HG02943 (cell line): ENCODE data around the gene SELPLG.

ENCODE experiments used
- ATAC-seq: cut with Tn5 transposase; IDR thresholded peaks from one replicate; pipeline ENCODE4 v1.9.1; 2021; ENCODE audit warnings: mild to moderate bottlenecking, low read depth, moderate library complexity; ENCODE audit not compliant: unreplicated experiment

The SELPLG gene

DNA sequence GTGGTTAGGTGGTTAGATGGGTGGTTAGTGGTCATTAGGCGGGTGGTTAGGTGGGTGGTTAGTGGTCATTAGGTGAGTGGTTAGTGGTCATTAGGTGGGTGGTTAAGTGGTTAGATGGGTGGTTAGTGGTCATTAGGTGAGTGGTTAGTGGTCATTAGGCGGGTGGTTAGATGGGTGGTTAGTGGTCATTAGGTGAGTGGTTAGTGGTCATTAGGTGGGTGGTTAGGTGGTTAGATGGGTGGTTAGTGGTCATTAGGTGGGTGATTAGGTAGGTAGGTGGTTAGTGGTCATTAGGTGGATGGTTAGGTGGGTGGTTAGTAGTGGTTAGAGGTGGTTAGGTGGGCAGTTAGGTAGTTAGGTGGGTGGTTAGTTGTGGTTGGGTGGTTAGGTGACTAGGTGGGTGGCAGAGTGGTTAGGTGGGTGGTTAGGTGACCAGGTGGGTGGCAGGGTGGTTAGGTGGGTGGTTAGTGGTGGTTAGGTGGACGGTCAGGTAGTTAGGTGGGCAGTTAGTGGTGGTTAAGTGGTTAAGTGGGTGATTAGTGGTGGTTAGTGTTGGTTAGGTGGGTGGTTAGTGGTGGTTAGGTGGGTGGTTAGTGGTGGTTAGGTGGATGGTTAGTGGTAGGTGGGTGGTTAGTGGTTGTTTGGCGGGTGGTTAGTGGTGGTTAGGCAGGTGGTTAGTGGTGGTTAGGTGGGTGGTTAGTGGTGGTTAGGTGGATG, 27.8 kb downstream of the SELPLG start:
- ATAC-seq: no peak

DNA sequence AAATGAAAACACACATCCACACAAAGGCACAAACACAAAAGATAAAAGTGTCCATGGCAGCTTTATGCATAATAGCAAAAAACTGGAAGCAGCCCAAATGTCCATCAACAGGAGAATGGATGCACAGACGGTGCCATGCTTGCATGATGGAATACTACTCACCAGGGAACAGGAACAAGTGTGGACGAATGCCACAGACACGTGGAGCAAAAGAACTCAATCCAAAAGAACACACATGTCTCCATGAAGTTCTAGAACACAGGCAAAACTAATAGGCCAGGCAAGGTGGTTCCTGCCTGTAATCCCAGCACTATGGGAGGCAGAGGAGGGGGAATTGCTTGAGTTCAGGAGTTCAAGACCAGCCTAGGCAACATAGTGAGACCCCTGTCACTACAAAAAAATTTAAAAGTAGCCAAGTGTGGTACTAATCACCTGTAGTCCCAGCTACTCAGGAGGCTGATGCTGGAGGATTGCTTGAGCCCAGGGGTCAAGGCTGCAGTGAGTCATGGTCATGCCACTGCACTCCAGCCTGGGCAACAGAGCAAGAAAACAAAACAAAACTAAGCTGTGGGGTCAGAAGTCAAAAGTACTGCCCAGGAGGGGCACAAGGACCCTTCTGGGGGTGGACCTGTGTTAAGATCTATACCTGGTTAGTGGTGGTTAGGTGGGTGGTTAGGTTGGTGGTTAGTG, 28.5 kb downstream of the SELPLG start:
- ATAC-seq: no peak

DNA sequence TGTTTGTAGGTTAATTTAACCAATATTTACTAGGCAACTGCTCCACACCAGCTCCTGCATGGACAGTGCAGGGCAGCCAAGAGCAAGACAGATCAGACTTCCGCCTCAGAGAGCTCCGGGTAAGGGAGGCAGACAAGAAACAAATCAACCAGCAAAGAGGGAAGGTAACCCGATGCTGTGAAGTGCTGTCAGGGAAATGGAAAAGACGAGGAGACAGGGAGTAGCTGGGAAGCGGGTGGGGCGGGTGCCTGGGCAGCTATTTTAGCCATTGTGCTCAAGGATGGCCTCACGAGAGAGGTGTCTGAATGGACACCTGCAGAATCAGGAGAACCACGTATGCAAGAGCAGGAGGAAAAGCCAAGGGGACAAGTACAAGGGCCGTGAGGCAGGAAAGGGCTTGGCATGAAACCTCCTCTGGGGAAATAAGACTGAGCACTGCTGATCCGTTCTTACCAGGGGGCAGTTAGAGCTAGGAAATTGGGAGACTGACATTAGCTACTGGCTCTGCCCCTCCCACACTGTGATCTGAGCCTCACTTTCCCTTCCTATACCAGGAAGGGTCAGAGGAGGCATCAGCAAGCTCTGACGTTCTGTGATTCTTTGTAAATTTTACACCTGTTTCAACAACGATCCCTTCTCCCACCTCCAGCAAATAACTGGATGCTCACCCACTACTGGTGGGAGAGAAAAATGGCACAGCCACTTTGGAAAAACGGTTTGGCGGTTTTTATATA, 29.3 kb downstream of the SELPLG start:
- no peak for ATAC-seq

DNA sequence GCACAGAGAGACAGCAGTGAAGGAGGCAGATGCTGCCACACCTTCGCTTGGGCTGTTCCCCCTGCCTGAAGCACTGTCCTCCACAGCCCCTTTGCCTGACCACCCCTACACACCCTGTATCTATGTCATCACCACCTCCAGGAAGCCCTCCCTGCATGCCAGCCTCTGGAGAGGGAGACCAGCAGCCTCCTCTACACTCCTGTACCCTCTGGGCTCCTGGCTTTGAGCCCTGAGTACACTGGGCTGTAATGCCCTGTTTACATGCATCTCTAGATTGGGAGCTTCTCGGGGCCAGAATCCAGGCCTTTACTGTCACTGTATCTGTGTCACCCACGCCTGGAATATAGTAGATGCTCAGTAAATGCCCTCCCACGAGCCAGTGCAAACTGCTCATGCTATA, 30.0 kb downstream of the SELPLG start:
- no peak for ATAC-seq

DNA sequence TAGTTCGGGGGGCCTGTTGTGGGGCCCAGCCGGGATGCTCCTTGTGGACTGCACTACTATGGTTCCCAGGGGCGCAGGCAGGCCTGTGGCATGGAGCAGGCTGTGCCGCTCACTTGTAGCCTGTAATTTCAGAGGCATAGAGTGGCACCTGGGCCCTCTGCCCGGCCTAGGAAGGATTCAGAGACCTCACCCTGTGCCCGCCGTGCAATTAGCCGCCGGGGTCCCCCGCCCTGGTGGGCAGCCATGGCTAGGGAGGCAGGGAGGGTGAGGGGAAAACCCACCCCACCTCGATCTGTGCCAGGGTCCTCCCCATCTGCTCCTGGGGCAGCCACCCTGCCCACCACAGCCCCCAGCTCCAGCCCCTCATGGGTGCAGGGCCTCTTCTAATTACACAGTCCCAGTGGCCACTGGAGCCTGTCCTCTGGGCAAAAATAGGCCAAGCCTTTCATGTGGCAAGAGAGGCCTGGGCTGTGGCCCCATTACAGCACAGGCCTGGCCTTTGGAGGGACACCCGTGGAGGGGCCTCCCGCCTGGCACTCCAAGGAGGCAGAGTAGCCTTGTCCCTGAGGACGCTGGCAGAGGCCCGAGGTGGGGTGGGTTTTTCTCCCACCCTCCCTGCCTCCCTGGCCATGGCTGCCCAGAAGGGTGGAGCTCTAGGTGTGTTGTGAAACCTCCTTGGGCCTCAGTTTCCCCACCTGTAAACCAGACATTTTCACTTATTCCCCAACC, 30.6 kb downstream of the SELPLG start:
- ATAC-seq: no peak

DNA sequence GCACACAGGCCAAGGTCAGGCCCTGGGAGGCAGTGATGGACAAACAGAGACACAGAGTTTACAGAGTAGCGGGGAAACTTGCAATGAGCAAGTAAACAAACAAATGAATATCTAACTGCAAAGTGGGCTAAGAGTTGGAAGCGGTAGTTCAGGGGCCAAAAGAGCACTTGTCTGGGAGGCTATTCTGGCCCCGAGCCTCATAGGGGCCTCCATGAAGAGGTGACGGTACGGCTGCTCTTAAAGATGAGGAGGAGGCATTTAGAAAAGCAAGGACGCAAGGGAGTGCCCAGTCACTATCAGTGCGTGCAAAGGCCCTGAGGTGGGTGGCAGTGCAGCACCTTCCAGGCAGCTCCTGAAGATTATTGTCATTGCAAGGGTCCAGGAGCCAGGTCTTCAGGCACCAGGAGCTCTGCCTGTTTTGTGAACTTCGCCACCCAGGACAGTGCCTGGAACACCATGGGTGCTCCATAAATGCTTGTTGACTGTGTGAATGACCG, 31.4 kb downstream of the SELPLG start:
- ATAC-seq: no peak

DNA sequence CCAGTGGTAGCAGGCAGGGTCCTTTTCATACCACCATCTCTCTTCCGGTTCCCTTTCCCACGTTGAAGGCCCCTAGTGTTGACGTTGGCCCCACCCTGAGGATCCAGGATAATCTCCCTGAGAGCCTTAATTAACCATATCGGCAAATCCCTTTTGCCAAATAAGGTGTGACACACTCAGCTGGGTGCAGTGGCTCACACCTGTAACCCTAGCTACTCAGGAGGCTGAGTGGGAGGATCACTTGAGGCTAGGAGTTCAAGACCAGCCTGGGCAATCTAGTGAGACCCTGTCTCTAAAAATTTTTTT, 33.0 kb downstream of the SELPLG start:
- ATAC-seq: no peak

DNA sequence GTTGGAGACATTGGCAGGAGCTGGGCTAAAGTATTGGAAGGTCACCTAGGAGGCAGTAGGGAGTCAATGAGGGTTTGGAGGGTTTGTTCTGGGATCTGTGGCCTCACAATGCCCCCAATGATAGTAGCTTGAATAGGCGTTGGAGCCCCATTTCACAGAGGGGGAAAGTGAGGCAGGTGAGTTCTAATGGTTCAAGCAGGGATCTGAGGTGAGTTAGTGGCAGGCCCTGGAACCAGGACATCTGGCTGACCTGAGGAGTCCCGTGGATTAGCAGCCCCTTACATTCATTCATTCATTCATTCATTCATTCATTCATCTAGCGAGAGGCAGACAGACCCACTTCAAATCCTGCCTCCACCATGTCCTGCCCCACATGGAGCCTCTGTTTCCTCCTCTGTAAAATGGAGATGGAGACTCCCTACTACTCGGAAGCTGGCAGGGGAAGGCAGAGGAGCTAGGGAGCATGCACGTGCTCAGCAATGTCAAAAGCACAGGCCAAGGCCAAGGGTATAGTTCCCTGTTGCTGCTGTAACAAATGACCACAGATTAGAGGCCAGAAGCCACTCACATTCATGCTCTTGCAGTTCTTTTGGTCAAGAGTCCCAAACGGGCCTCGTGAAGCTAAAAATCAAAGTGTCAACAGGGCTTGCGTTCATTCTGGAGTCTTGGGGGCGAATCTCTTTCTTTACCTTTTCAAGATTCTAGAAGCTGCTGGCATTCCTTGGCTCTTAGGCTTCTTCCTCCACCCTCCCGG, 33.6 kb downstream of the SELPLG start:
- ATAC-seq: no peak

DNA sequence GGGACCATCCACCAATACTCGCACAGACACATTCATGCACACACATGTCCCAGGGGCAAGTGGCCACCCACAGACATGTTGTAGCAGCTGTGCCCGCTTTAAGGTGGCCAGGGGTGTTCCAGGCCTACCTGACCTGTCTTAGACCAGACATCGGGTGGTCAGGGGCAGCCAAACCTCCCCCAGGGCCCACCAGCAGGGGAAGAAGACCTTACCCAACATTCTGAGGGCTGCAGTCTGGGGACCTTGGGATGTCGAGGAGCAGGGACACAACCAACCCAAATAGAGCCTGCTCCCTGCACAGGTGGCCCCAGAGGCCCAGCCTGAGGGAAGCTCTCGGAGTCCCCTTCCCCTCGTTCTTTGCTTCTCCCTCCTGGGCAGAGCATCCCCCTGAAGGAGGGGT, 34.2 kb downstream of the SELPLG start:
- ATAC-seq: no peak

DNA sequence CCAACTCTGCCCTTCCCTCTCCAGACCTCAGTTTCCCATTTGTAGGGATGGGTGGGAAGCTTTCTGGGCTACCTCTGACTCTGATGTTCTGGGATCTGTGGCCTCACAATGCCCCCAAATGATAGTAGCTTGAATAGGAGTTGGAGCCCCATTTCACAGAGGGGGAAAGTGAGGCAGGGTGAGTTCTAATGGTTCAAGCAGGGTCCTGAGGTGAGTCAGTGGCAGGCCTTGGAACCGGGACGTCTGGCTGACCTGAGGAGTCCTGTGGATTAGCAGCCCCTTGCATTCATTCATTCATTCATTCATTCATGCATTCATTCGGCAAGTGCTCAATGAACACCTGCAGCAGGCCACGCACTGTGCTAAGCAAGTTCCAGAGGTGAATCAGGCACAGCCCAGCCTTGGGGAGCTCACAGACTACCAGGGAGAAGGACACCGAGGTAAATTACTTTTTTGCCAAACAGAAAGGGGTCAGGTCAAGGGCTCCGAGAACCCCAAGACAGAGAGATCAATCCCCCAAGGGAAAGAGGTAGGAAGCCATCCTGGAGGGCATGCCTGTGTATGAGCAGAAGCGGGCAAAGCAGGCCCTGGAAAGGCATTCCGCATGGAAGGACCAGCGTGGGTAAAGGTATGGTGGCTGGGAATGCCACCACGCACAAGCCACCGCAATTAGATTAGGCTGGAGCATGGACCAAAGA, 35.0 kb downstream of the SELPLG start:
- no peak for ATAC-seq

DNA sequence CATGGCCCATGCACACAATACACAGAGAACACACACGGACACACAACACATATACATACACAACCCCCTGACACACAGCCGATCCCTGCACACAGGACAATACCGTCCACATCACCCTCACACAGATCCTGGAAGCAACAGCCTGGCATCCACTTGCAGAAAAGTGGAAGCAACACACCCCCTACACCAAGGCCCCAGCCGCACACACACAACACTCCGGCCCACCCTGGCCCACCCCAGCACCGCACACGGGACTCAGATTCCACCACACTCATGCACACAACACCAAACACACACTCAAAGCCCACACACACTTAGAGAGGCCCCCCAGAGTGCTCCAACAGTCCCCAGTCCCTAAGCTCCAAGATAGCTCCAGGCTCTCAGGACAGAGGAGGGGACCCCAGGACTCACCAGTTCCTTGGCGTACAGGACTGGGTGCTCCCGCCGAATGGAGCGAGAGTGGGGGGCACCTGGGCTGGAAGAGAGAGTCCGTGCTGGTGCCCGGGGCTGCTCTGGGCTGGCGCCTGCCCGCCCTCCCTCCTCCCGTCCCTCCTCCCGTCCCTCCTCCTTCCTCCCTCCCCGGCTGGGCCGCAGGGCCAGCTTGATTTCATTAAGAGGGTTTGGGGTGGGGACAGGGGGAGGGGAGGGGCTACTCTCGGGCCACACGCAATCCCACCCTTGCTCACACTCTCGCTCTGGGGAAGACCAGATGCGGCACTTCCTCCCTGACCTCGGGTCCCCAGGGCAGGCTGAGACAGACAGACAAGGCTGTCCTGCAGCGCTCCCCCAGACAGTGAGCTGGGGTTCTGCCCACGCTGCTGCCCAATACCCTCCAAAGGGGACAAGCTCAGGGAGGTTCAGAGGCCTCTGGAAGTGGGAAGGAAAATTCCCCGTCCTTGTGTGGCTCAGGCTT, 35.9 kb downstream of the SELPLG start, which contains the start of gene TMEM119:
Gene TMEM119 (minus strand): TSS at position 526 of the 913 bp plus-strand sequence. CDS start 5,701 bp downstream, outside the sequence.
- ATAC-seq: no peak

DNA sequence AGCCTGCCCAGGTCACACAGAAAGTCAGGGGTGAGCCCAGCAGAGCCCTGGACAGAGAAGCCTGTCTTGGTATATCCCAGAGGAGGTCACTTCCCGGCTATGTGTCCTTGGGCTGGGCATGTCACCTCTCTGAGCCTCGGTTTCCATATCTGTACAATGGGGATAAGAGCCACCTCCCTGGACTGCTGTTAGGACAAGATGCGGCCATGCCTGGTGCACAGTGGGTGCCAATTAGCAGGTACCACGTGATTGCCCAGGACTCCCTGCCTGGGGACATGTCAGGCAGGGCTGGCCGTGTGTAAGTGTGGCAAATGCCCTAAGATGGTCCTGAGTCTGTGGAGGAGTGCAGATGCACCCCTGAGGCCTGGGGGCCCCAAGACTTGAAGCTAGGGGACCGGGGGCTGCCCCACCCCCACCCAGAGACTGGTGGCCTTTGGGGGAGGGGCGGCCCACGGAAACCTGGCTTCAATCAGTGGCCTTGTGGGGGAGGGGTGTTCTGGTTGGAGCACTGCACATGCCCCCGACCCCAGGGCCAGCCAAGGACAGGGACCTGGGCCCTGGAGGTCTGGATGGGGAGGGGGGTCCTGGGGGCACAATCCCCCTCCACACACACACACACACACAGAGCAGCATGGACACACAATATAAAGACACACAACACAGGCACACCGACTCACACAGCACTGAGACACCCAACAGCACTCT, 36.7 kb downstream of the SELPLG start:
- ATAC-seq: no peak

DNA sequence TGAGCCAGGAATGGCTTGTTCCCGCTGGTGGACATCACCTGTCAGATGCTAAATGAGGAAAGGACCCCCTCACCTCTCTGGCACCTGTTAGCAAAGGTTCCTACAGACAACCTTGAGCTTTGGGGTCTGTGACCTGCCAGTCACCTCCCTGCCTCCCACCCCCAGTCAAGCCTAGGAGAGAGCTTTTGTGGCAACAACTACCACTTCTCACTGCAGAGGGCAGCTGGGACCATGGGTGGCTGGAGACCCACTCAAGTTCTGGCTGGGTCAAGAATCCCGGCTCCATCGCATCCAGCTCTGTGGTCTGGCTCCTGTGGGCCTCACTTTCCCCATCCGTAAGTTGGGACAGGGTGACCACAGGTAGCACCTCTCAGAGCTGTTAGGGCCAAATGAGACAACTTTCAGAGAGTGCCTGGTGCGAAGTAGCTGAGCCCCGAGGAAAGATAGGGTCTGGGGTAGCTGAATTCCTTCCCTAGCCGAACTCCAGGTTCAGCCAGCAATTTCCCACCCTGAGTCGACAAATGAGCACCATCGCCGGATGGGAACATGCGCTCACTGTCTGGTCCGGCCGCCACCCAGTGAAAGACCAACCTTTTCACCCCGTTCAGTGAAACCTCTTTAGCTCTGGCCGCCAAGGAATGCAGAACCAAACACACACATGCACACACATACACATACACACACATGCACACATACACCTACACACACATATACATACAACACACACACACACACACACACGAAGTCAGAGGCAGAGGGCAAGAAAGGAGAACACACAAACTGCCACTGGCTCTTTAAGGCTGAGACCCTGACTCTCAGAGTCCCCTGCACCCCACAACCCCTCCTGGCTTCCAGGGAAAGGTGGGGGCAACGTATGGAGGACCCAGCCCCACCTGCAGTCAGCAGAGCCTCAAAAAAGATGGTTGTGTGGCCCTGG, 37.7 kb downstream of the SELPLG start:
- no peak for ATAC-seq

DNA sequence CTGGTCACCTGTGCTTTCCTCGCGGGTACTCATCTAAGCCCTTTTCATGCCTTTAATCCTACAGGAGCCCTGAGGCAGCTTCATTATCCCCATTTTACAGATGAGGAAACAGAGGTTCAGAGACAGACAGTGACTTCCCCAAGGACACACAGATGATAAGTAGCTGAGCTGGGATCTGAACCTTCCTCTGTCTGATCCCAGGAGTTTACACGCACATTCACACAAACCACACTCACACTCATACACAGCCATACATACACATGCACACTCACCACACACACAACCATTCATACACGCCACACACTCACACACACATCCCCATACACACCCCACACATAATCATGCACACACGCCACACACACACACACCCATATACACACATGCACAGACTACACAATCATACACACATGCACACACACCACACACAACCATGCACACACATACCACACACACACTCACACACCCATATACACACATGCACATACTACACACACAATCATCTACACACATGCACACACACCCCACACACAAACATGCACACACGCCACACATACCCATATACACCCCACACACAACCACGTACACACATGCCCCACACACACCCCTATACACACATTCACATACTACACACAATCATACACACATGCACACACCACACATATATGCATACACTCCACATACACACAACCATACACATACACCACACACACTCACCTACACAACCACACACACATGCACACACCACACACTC, 38.6 kb downstream of the SELPLG start:
- no peak for ATAC-seq

DNA sequence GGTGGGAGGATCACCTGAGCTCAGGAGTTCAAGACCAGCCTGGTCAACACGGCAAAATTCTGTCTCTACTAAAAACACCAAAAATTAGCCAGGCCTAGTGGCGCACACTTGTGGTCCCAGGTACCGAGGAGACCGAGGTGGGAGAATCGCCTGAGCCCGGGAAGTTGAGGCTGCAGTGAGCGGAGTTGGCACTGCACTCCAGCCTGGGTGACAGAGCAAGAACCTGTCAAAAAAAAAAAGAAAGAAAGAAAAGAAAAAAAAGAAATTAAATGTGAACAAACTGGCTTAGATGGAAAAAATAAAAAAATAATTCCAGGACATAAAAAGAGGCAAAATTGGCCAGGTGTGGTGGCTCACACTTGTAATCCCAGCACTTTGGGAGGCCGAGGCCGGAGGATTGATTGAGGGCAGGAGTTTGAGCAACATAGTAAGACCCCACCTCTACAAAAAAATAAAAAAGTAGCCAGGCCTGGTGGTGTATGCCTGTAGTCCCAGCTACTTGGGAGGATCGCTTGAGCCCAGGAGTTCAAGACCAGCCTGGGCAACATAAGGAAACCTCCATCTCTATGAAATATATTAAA, 39.3 kb downstream of the SELPLG start:
- ATAC-seq: no peak
